Measurements from ENCODE around the gene PTGR3. TPM values are rescaled to one million over a fixed set of nuclear protein-coding genes. Genes with fewer than 3 reads are reported as not detected.

Gene PTGR3, protein sequence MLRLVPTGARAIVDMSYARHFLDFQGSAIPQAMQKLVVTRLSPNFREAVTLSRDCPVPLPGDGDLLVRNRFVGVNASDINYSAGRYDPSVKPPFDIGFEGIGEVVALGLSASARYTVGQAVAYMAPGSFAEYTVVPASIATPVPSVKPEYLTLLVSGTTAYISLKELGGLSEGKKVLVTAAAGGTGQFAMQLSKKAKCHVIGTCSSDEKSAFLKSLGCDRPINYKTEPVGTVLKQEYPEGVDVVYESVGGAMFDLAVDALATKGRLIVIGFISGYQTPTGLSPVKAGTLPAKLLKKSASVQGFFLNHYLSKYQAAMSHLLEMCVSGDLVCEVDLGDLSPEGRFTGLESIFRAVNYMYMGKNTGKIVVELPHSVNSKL
- 20.3 and 24.0 TPM in 2 replicates for total RNA-seq (2014; rRNA removed; shearing (Covaris generic))
- 35.6 and 43.9 TPM in 2 replicates for polyA plus RNA-seq (2015; cell fraction: cytosol; rRNA removed)
- polyA plus RNA-seq (2015; cell fraction: nucleus; rRNA removed): 29.7 and 33.4 TPM in 2 replicates

DNA sequence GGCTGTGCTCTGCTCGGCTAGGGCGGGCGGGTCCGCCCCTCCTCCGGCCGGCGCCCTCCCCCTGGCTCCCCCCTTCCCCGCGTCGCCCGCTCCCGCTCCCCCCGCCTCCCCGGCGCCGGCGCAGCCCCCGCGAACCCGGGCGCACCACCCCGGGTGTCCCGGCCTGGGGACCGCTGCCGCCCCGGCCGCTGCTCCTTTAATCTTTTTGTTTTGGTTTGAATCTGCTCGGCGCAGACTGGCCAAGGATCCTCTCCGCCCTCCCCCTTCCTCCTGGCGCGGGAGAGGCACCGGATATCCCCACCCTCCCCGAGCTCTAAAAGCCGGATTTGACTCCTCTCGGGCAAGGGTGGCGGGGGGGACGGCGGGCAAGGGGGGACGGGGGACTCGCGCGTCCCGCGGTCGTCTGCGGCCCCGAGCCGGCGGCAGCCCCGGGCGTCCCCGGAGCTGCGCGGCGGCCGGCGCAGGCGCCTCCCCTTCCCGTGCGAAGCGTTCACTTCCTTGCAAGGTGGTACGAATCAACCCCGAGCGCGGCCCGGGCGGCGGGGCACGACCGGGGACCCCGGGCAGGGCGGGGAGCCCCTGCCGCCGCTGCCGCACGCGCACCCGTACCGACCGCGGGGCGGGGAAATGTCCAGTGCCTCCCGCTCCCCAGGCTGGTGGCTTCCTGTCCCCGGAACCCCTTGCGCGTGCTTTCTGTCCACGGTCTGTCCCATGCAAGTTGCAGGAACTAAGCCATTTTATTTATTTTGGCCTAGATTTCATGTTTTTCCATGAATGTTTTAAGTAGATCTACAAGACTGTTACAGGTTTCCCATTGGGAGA lies at the start of gene PTGR3:
Gene PTGR3, minus strand, starts transcription at position 11 of the 822 bp plus-strand sequence. CDS start 81 bp downstream, outside the sequence.
- DNase-seq (ENCODE audit: low read depth): peak; percentile 88

DNA sequence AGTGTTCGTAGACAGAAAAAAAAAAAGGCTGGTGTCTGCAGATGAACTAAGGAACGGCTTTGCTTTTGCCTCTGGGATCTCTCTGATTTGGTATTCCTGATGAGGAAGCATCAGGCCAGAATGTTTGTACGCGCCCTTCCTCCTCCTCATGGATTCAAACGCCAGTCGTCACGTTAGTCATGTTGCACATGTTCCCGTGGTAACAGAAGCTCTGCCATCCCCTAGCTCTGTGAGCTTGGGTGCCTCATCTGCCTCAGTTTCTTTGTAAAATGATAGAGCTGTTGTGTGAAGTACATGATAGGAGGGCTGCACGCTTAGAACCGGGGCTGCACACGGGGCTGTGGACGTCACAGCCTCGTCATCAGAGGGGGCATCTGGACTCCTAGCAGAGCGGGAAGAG lies 48.7 kb upstream of the PTGR3 start:
- no peak for DNase-seq (ENCODE audit: low read depth)

DNA sequence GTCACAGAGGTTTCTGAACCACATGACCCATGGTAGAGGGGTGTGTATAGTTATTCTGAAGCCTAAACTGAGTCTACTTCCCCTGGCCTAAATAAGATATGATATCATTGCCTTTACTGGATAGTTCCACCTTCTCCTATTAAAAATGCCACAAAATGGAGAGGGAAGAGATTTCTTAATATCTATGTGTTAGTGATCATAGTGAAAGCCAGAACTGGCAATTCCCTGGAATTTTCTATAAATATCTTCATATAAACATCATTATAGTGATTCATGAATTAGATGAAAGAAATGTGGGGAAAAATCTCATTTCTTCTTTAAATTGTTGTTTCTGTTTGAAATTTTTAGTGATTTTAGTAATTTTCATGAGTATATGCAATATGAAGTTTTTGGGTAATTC lies 47.4 kb upstream of the PTGR3 start:
- DNase-seq (ENCODE audit: low read depth): no peak

DNA sequence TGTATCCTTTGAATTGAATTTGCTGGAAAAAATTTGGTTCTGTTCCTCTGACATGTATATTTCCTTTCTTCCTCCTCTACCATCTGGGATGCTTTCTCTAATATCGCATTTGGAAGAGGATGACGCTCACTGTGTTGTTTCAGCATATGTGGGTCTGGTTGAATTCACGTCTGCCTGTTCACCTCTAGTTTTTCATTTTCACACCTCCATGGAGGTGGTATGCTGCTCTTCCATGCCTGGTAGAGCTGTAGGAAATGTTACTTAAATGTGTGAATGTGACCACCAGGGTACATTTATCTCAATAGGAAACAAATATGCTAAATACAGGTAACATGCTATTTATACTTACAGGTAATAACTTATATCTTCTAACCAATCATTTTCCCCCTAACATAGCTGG lies 46.2 kb upstream of the PTGR3 start:
- DNase-seq (ENCODE audit: low read depth): no peak

DNA sequence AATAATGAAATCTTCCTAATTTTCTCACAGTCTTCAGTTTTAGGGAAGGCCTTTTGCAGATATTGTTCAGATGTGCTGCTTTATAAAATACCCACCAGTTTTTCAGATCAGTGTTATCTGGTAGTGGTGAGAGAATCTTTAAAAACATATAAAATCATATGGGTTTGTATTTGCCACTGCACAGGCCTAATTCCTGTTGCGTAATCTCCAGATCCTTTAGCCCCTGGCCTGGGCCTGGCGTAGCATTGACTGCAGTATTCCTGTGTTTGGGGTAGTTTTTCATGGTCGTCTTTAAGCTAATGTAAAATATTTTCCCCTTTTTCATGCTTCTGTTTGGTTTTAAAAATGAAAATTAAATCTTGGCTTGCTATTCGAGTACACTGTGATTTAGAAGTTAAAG lies 44.8 kb upstream of the PTGR3 start:
- DNase-seq (ENCODE audit: low read depth): no peak

DNA sequence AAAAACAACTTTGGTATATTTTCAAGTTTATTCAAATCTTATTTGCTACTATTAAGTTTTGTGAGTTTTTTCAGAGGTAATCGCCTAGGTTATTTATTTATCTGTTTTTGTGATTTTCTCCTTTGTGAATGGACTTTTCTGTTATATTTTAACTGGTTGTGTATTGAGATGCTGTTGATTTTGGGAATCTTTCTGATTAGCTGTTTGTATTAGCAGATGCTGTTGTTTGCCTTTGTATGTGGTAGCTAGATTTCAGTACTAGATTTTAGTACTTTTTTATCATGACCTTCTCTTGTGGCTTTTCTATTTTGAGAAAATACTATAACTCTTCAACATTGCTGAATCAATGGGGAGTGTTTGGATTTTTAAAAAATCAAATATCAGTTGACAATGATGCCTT lies 44.1 kb upstream of the PTGR3 start:
- no peak for DNase-seq (ENCODE audit: low read depth)

DNA sequence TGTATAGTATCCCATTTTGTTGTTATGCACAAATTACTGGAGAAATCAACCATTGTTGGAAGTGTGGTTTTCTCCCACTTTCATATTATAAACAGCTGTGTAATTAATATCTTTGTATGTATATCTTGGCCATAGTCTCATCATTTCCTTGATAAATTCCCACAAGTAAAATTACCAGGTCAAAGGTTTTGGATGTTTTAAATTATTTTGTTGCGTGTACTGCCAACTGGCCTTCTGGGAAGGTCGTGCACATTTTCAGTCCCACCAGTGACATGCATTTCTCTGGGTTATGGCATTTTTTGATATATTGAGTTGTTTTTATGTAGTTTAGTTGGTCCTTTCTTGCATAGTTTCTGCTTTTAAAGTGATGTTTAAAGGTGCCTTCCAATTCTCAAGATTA lies 43.2 kb upstream of the PTGR3 start:
- DNase-seq (ENCODE audit: low read depth): no peak

DNA sequence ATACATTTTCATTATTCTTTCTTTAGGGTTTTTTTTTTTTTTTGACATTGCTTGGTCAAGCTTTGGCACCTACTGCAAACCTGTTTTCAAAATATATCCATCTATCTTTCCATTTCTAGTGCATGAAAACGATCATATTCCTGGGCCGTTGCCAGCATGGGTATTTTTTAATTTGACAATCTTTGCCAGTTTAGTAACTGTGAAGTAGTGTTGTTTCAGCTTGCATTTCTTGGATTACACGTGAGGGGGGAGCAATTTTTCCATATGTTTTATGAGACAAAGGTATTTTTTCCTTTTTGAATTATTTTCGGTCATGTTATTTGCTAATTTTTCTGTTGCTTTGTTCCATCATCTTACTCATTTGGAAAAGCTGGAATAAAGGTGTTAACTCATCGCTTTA lies 42.5 kb upstream of the PTGR3 start:
- DNase-seq (ENCODE audit: low read depth): no peak

DNA sequence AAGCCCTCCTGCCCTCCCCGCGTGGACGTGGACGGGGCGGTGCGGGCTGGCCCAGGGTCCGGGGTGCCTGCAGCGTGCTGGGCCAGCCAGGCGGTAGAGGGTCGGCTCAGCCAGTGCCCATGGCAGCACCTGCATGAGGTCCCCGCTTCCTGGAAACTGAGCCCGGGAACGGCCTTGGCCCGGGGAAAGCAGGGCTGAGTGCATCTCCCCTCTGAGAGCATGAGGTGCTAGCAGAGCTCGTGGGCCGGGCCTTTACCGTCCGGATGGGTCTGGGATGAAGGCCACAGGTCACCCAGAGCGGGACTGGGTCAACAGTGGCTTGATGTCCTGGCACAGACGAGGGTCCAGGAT lies 41.5 kb upstream of the PTGR3 start:
- no peak for DNase-seq (ENCODE audit: low read depth)

DNA sequence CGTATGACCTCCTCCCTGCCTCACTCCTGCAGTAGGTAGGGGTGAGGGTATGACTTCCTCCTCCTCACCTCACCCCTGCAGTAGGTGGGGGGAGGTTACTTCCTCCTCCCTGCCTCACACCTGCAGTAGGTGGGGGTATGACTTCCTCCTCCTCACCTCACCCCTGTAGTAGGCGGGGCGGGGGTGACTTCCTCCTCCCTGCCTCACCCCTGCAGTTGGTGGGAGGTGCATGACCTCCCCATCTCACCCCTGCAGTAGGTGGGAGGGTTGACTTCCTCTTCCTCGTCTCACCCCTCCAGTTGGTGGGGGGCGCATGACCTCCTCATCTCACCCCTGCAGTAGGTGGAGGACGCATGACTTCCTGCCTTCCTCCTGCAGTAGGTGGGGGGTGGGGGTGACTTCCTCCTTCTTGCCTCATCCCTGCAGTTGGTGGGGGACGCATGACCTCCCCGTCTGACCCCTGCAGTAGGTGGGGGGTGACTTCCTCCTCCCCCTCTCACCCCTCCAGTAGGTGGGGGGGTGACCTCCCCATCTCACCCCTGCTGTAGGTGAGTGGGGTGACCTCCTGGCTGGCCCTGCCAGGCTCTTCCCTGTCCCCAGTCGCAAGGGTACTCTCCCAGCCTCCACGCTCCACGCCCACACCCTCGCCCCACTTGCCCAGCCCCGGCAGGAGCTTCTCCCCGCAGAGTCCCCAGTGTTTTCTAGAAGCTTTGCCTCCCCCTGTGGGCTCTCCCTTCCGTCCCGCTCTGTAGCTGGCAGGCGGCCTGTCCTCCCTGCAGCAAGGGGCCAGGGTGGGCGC lies 40.9 kb upstream of the PTGR3 start:
- DNase-seq (ENCODE audit: low read depth): no peak

DNA sequence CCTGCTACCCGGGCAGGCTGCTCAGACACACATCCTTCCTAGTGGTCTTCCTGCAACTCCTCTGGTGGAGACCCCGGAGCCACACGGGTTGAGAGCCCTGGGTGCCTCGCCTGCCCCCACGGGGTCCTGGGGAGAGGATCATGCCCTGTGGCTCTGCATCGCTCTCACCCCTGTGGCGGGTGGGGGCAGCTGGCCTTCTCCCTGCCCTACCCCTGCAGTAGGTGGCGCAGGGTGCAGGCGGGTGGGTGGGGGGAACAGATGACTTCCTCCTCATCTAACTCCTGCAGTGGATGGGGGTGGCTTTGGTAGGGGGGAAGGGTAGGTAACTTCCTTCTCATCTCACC lies 40.2 kb upstream of the PTGR3 start:
- DNase-seq (ENCODE audit: low read depth): no peak

DNA sequence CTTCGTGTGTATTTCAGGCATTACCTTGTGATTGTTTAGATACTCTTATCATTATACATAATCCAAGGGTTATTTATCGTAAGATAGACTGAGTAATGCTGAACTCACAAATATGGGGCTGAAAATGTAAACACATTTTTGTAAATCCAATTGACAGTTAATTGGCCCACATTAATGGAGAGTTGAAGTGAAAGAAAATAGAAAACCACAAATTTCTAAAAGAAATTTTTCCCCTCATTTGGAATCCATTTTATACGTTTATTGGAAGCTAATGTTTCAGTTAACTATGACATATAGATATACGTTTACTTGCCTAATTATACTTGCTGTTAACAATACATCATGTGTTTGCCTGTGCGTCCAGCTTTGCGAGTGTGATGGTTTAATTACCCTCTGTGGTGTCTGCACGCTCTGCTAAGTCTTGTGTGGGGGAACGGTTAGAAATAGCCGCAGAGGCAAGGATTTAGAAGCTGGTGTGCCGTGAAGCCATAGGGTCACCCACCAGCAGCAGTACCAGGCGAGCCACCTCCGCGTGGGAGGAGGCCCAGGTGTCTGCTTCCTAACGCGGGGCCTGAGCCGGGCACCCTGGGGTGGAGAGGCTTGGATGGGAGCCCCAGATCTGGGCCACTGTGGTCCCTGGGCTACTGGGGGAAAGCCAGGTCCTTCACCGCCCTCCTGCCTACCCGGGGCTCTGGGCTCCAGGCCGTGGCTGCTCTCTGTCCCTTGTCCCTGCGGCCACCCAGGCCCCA lies 39.7 kb upstream of the PTGR3 start:
- no peak for DNase-seq (ENCODE audit: low read depth)

DNA sequence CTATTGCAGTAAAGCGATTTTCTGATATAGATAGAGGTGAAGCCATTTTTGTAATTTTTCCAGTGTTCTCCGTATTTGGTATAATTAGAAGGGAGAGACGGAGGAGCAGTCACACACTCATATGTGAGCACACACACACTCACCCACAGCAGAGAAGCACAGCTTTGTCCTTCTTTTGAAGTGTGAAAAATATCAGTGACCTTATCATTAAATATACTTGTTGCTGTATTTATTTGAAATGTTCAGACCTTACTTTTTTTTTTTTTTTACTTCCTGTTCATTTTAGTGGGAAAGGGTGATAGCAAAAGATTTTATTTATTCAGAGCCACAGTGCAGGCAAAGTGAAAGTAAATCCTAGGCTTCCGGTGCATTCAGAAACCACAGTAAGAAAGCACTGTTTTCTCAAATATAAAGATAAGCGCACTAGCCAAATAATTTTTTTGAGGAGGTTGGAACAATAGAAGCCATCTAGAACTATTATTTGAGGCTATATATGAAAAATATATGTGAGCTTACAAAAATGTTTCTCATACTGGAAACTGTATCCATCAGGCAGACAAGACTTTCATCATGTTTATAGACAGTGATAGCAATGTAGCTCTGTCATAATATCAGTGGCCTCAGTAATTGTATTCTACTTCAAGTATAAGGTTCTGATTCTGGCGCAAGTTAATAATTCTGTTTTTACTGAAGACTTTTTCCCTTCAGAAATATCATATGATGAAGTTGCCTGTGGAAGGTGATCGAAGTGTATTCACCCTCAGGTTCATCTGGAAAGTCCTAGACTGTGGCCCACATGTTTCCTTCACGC lies 38.9 kb upstream of the PTGR3 start:
- DNase-seq (ENCODE audit: low read depth): peak; percentile 66

DNA sequence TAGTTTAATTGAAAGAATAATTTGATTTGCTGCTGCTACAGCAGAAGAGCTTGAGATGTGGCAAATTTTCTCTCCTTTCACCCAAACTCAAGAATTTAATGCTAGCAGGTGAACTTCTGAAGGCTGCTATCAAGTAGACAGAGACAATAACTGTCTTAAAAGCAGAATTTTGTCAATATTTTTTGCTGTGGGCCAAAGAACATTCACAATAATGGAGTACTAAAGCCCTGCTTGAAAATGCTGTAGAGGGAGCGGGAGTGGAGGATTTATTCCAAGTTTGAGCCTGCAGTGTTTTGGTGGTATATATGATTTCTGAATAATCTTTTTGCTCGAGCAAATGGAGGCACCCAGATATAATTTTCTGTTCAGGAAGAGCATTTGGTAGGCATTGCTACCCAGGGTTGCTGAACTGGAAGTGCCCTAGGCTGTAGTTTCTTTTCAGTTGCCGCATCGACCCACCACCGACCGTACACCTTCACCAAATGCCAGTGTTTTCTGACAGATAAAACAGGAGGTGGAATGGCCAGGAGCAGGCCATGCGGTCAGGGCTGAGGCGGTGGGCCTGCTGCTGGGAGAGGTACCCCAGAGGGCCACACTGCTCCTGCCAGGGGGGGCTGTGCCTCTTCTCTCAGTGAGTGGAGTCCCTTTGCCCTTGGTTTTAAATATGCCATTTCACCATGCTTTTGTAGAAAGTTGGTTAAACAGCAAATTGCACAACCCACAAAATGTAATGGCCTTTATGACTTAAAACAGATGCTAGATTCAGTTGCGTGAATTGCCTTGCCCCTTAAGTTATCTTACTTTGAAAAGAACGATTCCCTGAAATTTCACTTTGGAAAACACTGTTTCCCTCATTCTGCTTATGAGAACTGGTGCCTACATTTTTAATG lies 38.0 kb upstream of the PTGR3 start:
- no peak for DNase-seq (ENCODE audit: low read depth)

DNA sequence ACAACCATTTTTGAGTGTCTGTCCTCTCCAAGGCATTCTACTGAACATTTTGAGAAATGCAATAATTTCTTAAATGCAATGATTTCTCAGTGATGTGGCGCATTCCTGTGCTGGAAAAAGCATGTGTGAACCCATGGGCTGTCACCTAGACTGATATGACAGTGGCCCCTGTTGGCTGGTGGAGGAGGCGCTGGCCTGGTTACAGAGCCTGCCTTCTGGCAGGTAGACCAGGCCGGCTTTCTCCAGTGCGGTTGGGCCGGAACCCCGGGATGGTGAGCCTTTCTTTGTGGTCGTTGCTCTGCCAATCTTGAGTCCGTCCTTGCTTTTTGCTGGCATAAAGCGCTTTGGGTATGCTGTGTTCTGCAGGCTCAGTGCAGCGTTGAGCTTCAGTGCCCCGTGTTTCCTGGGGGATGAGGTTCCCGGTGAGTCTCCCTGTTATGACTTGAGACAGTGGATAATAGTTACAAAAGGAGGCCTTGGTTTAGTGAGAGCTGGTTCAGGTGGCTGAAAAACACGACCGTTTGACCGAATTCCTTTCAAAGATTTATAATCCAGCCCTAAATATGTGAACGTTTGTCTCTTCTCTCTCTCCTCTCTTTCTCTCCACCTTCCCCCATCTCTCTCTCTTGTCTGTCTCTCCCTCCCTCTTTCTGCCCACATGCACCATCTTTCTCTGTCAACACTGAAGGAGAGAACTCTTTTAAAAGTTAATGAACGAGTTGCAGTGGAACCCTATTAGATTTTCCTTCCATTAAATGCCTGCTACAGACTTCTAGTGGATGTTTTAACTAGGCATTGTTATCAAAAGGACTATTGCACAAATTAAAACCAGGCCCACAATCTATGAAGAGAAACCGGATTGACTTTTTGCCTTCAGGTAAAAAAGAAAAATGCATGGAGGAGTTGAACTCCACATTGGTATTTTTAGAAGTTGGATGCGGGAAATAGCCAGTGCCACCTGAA lies 35.7 kb upstream of the PTGR3 start:
- DNase-seq (ENCODE audit: low read depth): no peak

DNA sequence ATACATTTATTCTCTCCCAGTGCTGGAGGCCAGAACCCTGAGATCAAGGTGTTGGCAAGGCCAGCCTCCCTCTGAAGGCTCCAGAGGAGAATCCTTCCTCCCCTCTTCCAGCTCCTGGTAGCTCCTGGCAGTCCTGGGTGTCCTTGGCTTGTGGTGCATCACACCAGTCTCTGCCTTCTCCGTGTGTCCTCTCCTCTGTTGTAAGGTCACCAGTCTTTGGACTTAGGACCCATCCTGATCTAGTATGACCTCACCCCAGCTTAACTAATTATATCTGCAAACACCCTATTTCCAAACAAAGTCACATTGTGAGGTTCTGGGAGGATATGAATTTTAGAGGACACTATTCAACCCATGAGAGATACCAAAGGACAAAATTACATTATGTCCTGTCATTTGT lies 32.8 kb upstream of the PTGR3 start:
- no peak for DNase-seq (ENCODE audit: low read depth)

DNA sequence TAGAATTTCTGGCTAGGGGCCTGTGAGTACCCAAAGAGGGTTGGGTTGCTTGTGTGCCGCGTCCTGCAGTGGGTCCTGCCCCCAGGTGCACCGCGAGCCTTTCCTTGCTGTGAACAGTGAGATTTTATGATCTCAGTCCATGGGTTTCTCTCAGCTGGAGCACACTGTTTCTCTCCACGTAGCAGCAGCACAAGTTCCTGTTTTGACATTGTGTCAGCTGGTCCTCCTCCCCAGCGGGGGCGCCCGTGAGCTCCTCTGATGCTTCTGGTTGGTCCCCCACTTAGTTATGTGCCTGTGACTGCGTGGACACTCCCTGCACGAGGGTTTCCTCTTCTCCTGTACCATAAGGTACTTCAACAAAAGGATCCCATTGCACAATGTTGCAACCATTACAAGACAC lies 31.5 kb upstream of the PTGR3 start:
- DNase-seq (ENCODE audit: low read depth): no peak

DNA sequence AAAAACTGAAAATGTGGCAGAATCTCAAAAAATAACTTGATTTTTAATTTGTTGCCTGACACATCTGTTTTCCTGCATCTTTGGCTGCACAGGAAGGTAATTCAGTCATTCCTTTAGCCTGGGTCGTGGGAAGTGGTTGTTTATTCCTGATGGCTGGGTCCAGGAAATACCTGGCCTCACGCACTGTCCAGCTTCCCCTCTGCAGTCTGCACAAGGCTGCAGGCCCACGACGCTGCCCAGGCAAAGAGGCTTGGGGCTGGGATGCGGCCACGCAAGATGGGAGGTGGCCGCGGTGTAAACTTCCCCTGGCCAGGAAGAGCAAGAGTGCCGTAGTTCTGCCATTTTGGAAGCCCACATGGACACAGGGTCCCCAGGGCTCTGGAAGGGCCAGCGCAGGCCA lies 29.8 kb upstream of the PTGR3 start:
- no peak for DNase-seq (ENCODE audit: low read depth)

Measured in HT1080 (cell line).